GM13977 (cell line): Measurements from ENCODE around the gene CTCFL.

Experiments used
- DNase-seq: peaks from one replicate; pipeline ENCODE4 v3.0.0; 2012; ENCODE audit warnings: low spot score
- CTCF ChIP-seq: IDR thresholded peaks from 2 replicates; pipeline ENCODE4 v1.5.1; 2012; ENCODE audit warnings: mild to moderate bottlenecking, control low read depth; ENCODE audit not compliant: insufficient read depth; ENCODE audit errors: extremely low read depth, missing control alignments
- in situ Hi-C: fragments of 300-500 bp; cut with MboI; formaldehyde crosslinking; loops from one replicate; pipeline ENCODE4 v1.12.0; 2022; ENCODE audit warnings: low sequenced_read_pairs, low pct_unique_long_range_greater_than_20kb, mixed read lengths, inconsistent platforms; ENCODE audit not compliant: unreplicated experiment

CTCFL gene

GRCh38 chr20:57568960-57569359 lies 44.0 kb upstream of the CTCFL start:
- no peak for DNase-seq
- in situ Hi-C loops = no loop called here
- TF ChIP-seq CTCF = no peak

- in situ Hi-C loops = no loop called here
- DNase-seq = no peak
- no peak for TF ChIP-seq CTCF
Observed at GRCh38 chr20:57568088-57568896, 43.4 kb upstream of the CTCFL start.

GRCh38 chr20:57567471-57568079 lies 42.6 kb upstream of the CTCFL start:
- DNase-seq = no peak
- in situ Hi-C loops = no loop called here
- no peak for TF ChIP-seq CTCF

GRCh38 chr20:57566803-57567459 lies 42.0 kb upstream of the CTCFL start:
- no peak for TF ChIP-seq CTCF
- DNase-seq = no peak
- in situ Hi-C loops = no loop called here

GRCh38 chr20:57566399-57566798 lies 41.5 kb upstream of the CTCFL start:
- no peak for TF ChIP-seq CTCF
- in situ Hi-C loops = no loop called here
- DNase-seq = no peak

- TF ChIP-seq CTCF = no peak
- in situ Hi-C loops = no loop called here
- DNase-seq = no peak
Observed at GRCh38 chr20:57564951-57565642, 40.2 kb upstream of the CTCFL start.
